Measurements from ENCODE around the gene SYTL5. TPM values are rescaled to one million over a fixed set of nuclear protein-coding genes. Genes with fewer than 3 reads are reported as not detected.

Gene SYTL5
- total RNA-seq, 6 experiments from 2014 or later: 1.1 to 2.9 (median 2.4) TPM

DNA sequence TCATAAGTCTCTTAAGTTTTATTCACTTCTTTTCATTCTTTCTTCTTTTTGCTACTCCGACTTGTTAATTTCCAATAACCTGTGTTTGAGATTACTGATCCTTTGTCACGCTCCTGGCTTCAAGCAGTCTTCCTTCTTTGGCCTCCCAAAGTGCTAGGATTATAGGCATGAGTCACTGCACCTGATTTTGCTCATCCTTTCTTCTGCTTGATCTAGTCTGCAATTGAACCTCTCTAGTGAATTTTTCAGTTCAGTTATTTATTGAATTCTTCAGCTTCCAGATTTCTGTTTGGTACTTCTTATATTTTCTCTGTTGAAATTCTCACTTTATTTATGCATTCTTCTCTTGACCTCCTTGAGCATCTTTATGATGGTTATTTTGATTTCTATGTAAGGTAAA, 38.6 kb upstream of the SYTL5 start:
- ATAC-seq (no peak), DNase-seq (no peak)
- no peak overlapping the region for H3K4me3 ChIP-seq
- WGBS (ENCODE audit: insufficient coverage, low coverage, low lambda C conversion rate, missing lambda C conversion rate): 60% methylated on average over 2 of the region's 2 CpGs
- H3K27ac ChIP-seq: no peak overlapping the region
- intact Hi-C loops (cut with DNase I): no loop called here
- no peaks in the 10 kb centered on the region for H3K36me3 ChIP-seq
- no peaks in the 10 kb centered on the region for H3K9me3 ChIP-seq
- TF ChIP-seq, protein P1, sequence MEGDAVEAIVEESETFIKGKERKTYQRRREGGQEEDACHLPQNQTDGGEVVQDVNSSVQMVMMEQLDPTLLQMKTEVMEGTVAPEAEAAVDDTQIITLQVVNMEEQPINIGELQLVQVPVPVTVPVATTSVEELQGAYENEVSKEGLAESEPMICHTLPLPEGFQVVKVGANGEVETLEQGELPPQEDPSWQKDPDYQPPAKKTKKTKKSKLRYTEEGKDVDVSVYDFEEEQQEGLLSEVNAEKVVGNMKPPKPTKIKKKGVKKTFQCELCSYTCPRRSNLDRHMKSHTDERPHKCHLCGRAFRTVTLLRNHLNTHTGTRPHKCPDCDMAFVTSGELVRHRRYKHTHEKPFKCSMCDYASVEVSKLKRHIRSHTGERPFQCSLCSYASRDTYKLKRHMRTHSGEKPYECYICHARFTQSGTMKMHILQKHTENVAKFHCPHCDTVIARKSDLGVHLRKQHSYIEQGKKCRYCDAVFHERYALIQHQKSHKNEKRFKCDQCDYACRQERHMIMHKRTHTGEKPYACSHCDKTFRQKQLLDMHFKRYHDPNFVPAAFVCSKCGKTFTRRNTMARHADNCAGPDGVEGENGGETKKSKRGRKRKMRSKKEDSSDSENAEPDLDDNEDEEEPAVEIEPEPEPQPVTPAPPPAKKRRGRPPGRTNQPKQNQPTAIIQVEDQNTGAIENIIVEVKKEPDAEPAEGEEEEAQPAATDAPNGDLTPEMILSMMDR (IDR thresholded peaks at IDR 0.05): no peak
- TF ChIP-seq POLR2A (IDR thresholded peaks at IDR 0.05): no peak
- peaks cover 0 to 4% of the 10 kb centered on the region in 2 donors for H3K27me3 ChIP-seq
- no peaks in the 10 kb centered on the region for H3K4me1 ChIP-seq

DNA sequence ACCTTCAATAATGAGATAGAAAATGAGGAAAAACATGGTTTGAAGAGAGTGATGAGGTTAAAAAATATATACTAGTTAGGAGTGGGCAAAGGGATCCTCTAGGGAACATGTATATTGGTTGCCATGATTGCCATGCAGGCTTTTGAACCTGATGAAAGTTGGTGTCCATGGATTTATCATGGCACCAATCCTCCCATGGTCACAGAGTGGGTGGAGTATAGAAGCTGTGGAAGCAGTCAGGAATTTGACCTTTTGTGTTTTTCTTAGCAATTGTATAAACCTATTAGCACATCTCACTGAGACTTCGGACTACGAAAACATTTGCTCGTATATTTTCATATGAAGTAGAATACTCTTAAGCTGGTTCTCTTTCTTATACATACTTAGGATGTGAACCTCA, 30.9 kb upstream of the SYTL5 start:
- no peaks in the 10 kb centered on the region for H3K27me3 ChIP-seq
- WGBS (ENCODE audit: insufficient coverage, low coverage, low lambda C conversion rate, missing lambda C conversion rate): 48% methylated on average over 3 of the region's 3 CpGs
- H3K36me3 ChIP-seq: no peaks in the 10 kb centered on the region
- H3K9me3 ChIP-seq: no peaks in the 10 kb centered on the region
- DNase-seq (no peak), ATAC-seq (peak in 2 of 4 donors; percentile 15 to 51)
- no peak overlapping the region for H3K27ac ChIP-seq
- H3K4me1 ChIP-seq: no peaks in the 10 kb centered on the region
- TF ChIP-seq, protein P1 (IDR thresholded peaks at IDR 0.05): no peak
- TF ChIP-seq POLR2A (IDR thresholded peaks at IDR 0.05): no peak
- H3K4me3 ChIP-seq: no peak overlapping the region
- intact Hi-C loops (cut with DNase I): no loop called here

DNA sequence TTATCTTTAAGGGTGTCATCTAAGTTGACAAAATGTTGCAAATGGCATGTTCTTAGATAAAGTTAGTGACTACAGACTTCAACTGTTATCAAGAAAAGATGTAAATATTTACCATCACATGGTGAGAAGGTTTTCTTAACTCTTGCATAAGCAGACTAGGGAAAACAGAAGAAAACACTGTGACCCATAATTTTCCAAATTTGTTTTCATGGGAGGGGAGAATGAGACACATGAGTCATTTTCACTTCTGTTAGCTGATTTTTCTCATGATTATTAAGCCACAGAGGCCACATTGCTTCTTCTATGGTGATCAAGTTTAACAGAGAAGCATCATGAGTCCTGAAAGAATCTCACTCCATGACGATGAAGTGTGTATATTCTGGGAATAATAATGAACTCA, 30.2 kb upstream of the SYTL5 start:
- DNase-seq (no peak), ATAC-seq (no peak)
- H3K36me3 ChIP-seq: no peaks in the 10 kb centered on the region
- H3K9me3 ChIP-seq: no peaks in the 10 kb centered on the region
- WGBS (ENCODE audit: insufficient coverage, low coverage, low lambda C conversion rate, missing lambda C conversion rate): 69% methylated on average over 1 of the region's 1 CpG
- H3K4me3 ChIP-seq: no peak overlapping the region
- TF ChIP-seq POLR2A (IDR thresholded peaks at IDR 0.05): no peak
- TF ChIP-seq, protein P1 (IDR thresholded peaks at IDR 0.05): no peak
- intact Hi-C loops (cut with DNase I): no loop called here
- no peaks in the 10 kb centered on the region for H3K27me3 ChIP-seq
- H3K27ac ChIP-seq: no peak overlapping the region
- no peaks in the 10 kb centered on the region for H3K4me1 ChIP-seq

DNA sequence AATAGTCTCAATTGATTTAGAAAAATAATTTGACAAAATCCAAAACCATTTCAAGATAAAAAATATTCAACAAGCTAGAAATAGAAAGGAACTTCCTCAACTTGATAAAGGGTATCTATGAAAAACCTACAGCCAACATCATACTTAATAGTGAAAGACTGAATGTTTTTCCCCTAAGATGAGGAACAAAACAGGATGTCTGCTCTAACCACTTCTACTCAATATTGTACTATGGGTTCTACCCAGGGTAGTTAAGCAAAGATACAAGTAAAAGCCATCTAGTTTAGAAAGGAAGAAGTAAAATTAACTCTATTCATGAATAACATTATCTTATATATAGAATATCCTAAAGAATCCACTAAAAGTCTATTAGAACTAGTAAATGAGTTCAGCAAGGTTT, 21.5 kb upstream of the SYTL5 start:
- no peaks in the 10 kb centered on the region for H3K9me3 ChIP-seq
- ATAC-seq (no peak), DNase-seq (no peak)
- H3K4me3 ChIP-seq: no peak overlapping the region
- no peak for TF ChIP-seq POLR2A (IDR thresholded peaks at IDR 0.05)
- TF ChIP-seq, protein P1 (IDR thresholded peaks at IDR 0.05): no peak
- intact Hi-C loops (cut with DNase I): no loop called here
- H3K4me1 ChIP-seq: no peaks in the 10 kb centered on the region
- no peak overlapping the region for H3K27ac ChIP-seq
- H3K36me3 ChIP-seq: no peaks in the 10 kb centered on the region
- H3K27me3 ChIP-seq: no peaks in the 10 kb centered on the region

DNA sequence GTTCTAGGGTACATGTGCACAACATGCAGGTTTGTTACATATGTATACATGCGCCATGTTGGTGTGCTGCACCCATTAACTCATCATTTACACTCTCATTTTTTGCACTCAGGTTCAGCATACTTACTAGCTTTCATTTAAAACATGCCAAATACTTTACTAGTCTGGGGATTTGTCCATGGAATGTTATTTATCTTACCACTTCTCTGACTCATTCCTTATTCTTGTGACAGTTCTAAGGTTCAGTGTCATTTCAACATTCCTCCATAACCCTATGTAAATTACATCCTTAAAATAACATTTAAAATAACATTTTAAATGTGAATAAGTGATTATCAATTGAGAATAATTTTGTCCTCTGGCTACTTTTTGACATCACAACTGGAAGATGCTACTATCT, 19.5 kb upstream of the SYTL5 start:
- no peak for ATAC-seq
- H3K27ac ChIP-seq: no peak overlapping the region
- H3K4me3 ChIP-seq: no peak overlapping the region
- no peaks in the 10 kb centered on the region for H3K36me3 ChIP-seq
- no peaks in the 10 kb centered on the region for H3K4me1 ChIP-seq
- TF ChIP-seq, protein P1 (IDR thresholded peaks at IDR 0.05): no peak
- no peak for TF ChIP-seq POLR2A (IDR thresholded peaks at IDR 0.05)
- H3K27me3 ChIP-seq: no peaks in the 10 kb centered on the region
- DNase-seq: no peak
- intact Hi-C loops (cut with DNase I): no loop called here
- no peaks in the 10 kb centered on the region for H3K9me3 ChIP-seq
- 25% methylated on average over 1 of the region's 1 CpG for WGBS (ENCODE audit: insufficient coverage, low coverage, low lambda C conversion rate, missing lambda C conversion rate)
